Measurements from ENCODE around the gene MARK2.

DNA sequence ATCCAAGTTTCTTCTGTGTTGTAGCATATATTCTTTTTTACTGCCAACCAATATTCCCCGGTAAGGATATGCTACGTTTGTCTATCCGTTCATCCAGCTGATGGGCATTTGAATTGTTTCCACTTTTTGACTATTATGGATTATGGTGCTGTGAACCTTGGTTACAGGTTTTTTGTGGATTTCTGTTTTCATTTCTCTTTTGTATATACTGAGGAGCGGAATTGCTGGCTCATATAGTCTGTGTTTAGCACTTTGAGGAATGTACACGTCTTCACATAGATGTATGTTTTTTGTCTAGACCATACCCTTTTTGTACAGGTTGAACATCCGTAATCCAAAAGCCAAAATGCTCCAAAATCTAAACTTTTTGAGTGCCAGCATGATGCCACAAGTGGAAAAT lies 54.4 kb downstream of the MARK2 start:
- TF ChIP-seq EP300 (IDR thresholded peaks at IDR 0.05; ENCODE audit: borderline replicate concordance in 1 of 2, control insufficient read depth in 1 of 2, low read depth in 2 of 2, low read length in 2 of 2) (no peak), STAT1 (conservative IDR thresholded peaks at IDR 0.05) (no peak), NBN (IDR thresholded peaks at IDR 0.05) (no peak), BRCA1 (IDR thresholded peaks at IDR 0.05; ENCODE audit: low read depth, low read length) (no peak), ESRRA (IDR thresholded peaks at IDR 0.05; ENCODE audit: low read length) (no peak), ZNF24 (IDR thresholded peaks at IDR 0.05) (no peak)
- TF ChIP-seq, protein P1, sequence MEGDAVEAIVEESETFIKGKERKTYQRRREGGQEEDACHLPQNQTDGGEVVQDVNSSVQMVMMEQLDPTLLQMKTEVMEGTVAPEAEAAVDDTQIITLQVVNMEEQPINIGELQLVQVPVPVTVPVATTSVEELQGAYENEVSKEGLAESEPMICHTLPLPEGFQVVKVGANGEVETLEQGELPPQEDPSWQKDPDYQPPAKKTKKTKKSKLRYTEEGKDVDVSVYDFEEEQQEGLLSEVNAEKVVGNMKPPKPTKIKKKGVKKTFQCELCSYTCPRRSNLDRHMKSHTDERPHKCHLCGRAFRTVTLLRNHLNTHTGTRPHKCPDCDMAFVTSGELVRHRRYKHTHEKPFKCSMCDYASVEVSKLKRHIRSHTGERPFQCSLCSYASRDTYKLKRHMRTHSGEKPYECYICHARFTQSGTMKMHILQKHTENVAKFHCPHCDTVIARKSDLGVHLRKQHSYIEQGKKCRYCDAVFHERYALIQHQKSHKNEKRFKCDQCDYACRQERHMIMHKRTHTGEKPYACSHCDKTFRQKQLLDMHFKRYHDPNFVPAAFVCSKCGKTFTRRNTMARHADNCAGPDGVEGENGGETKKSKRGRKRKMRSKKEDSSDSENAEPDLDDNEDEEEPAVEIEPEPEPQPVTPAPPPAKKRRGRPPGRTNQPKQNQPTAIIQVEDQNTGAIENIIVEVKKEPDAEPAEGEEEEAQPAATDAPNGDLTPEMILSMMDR (IDR thresholded peaks at IDR 0.05 in 2 of 3, conservative IDR thresholded peaks at IDR 0.05 in 1 of 3; ENCODE audit: control insufficient read depth in 2 of 3, extremely low read depth in 1 of 3, insufficient read depth in 1 of 3, low read depth in 3 of 3, low read length in 3 of 3) = no peak
- TF ChIP-seq, protein P2, sequence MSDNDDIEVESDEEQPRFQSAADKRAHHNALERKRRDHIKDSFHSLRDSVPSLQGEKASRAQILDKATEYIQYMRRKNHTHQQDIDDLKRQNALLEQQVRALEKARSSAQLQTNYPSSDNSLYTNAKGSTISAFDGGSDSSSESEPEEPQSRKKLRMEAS (IDR thresholded peaks at IDR 0.05; ENCODE audit: low read depth, low read length) = no peak

Measured in GM12878 (cell line).